NCI-H748 (cell line): Measurements from ENCODE around the gene ATAD3B.
"Not testable (repeated sequence)": the region's sequence is repeated elsewhere in the genome, so short reads cannot be mapped to it uniquely, and the experiment has no call there.

ENCODE experiments used
- DNase-seq: peaks from one replicate; lab custom pipeline; 2025; ENCODE audit not compliant: unreplicated experiment; lab: John Stamatoyannopoulos, UW

The ATAD3B gene, protein sequence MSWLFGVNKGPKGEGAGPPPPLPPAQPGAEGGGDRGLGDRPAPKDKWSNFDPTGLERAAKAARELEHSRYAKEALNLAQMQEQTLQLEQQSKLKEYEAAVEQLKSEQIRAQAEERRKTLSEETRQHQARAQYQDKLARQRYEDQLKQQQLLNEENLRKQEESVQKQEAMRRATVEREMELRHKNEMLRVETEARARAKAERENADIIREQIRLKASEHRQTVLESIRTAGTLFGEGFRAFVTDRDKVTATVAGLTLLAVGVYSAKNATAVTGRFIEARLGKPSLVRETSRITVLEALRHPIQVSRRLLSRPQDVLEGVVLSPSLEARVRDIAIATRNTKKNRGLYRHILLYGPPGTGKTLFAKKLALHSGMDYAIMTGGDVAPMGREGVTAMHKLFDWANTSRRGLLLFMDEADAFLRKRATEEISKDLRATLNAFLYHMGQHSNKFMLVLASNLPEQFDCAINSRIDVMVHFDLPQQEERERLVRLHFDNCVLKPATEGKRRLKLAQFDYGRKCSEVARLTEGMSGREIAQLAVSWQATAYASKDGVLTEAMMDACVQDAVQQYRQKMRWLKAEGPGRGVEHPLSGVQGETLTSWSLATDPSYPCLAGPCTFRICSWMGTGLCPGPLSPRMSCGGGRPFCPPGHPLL

DNA sequence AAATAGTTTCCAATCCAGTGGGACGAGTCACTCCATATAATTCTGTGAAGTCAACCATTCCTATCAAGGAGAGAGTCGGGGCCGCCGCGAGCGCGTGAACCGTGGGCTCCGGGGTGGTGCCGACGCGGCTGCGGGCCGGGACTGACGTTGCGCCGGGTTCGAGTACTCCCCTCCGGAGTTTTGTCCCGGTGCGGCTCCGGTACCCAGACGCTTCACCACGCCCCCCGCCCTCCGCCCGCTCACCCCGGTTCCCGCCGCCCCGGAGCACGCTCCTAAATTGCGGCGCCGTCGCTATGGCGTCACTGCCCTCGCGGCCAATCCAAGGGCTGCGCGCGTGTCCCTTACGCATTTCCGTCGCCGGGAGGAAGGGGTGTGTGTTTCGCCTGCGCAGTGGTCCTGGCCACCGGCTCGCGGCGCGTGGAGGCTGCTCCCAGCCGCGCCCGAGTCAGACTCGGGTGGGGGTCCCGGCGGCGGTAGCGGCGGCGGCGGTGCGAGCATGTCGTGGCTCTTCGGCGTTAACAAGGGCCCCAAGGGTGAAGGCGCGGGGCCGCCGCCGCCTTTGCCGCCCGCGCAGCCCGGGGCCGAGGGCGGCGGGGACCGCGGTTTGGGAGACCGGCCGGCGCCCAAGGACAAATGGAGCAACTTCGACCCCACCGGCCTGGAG lies at the start of gene ATAD3B:
Gene ATAD3B (plus strand): TSS at position 377 of the 664 bp plus-strand sequence. CDS start 120 bp downstream, at position 497.
- DNase-seq = peak; percentile 90

DNA sequence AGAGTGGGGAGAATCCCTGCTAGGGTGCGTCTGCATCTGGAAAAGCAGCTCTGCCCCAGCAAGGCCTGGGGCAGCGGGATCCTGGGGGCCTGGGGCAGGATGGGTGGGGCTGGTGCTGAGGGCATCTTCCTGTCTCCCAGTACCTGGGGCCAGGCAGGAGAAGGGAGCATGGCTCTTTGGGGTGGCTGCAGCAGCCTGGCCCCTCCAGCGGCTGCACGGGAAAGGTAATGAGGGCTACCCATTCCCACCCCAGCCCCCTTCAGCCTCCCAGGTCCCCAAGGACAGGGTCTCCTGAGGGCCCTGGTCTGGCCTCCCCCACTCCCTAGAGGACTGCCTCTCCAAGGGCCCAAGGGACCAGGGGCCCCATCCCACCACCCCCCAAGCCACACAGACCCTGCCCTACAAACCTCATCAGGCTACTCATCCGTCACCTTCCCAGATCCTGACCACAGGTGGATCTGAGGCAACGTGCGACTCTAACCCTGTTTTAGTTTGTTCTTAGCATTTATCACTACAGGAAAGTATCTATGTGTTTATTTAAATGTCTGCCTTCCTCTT lies 49.6 kb upstream of the ATAD3B start:
- DNase-seq = no peak

DNA sequence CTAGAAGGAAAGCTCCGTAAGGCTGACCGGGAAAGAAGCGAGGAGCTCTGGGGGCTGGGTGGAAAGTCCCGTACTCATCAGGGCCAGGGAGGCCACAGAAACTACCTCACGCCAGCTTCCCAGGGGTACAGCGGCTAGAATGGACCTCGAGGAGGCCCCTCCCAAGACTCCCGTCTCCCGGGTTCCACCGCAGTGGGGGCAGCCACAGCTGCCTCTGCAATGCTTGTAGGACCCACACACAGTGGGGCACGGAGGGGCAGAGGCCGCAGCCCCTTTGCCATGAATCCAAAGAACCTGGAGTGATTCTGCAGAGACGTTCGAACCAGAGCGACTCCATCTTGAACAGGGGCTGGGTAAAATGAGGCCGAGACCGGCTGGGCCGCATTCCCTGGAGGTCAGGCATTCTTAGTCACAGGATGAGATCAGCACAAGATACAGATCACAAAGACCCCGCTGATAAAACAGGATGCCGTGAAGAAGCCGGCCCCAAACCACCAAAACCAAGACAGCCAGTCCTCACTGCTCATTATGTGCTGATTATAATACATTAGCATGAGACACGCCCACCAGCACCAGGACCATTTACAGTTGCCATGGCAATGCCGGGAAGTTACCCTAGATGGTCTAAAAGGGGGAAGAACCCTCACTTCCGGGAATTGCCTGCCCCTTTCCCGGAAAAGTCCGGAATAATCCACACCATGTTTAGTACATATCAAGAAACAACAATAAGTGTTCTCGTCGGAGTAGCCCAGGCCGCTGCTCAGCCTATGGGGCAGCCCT lies 48.9 kb upstream of the ATAD3B start:
- no peak for DNase-seq

DNA sequence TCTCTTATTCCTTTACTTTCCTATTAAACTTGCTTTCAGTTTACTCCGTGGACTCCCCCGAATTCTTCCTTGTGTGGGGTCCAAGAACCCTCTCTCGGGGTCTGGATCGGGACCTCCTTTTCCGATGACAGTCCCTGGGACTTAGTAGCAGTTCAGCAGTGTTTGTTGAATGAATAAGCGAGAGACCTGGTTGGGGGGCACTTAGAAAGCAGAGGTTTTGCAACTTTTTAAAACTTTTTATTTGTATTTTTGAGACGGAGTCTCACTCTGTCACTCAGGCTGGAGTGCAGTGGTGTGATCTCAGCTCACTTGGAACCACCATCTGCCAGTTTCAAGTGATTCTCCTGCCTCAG lies 48.3 kb upstream of the ATAD3B start:
- DNase-seq = no peak

DNA sequence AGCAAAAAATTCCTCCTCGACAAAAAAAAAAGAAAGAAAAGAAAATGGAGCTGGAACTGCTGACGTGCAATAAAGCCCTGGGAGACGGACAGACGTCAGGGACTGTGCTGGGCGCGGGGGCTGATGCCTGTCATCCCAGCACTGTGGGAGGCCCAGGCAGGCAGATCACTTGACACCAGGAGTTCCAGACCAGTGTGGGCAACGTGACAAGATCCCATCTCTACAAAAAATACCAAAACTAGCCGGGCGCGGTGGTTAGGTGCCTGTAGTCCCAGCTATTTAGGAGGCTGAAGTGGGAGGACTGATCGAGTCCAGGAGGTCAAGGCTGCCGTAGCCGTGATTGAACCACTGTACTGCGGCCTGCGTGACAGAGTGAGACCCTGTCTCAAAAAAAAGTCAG lies 46.9 kb upstream of the ATAD3B start:
- DNase-seq = no peak

DNA sequence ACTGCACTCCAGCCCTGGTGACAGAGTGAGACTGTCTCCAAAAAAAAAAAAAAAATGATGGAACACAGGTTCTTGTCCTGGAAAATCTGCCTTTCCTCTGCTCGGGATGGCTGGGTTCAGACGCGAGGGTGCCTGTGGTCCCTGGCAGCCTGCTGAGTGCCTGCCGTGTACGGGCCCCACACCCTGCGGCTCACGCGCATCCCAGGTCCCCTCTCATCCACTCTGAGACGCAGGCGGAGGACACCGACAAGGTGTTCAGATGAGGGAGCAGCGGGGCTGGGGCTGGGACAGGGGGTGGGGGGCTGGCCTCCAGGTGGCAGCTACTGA lies 46.2 kb upstream of the ATAD3B start:
- DNase-seq = no peak

DNA sequence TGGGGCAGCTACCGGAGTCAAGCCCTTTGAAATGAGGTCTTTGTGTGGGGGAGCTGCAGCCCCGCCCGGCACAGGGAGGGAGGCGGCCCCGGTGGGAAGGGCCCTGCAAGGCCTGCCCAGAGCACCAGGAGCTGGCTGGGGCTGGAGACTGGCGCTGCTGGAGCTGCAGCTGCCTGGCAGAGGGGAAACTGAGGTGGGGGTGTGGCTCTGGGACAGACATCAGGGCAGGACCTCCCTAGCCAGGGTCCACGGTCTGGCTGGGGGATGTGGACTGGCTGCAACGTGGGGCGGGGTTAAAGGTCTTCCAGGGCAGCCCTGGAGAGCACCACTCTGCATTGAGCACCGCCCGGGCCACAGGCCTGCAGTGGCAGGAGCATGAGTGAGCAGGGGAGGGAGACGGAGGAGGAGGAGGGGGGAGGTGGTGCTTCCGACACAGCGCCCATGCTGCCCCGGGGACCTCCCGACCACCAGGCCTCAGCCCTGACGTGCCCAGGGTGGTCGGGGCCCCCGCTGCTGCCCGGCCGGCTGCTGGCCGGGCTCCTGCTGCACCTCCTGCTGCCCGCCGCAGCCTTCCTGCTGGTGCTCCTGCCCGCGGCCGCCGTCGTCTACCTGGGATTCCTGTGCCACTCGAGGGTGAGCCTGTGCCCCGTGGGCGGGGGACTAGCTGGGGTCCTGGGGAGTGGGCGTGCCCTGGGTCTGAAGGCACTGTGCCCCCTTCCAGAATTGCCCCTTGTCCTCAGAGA lies 45.6 kb upstream of the ATAD3B start:
- DNase-seq = no peak

DNA sequence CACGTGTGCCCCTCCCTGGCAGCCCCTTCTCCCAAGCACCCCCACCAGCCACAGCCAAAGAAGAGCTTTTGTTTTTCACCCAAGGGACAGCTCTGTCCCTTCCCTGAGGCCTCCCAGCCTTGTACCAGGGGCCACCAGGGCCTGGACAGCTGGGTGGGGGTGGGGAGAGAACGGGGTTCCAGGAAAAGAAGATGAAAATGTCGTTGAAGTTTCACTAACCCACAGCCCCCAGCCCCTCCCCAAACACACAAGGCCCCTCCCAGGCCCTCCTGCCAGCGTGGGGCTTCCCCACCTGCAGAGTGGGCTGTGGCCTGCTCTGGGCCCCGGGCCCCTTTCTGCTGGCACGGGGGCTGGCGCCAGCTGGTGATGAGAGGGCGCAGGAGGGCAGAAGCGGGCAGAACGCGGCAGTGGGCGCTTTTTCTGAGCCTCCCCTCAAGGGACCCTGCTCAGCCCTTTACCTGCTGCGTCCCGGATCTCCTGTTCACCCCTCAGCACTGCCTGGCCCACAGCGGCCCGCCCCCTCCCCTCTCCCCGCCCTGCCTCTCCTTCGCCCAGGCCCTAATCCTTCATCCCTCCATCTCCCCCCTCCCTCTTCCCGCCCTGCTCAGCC lies 45.0 kb upstream of the ATAD3B start:
- DNase-seq = no peak

DNA sequence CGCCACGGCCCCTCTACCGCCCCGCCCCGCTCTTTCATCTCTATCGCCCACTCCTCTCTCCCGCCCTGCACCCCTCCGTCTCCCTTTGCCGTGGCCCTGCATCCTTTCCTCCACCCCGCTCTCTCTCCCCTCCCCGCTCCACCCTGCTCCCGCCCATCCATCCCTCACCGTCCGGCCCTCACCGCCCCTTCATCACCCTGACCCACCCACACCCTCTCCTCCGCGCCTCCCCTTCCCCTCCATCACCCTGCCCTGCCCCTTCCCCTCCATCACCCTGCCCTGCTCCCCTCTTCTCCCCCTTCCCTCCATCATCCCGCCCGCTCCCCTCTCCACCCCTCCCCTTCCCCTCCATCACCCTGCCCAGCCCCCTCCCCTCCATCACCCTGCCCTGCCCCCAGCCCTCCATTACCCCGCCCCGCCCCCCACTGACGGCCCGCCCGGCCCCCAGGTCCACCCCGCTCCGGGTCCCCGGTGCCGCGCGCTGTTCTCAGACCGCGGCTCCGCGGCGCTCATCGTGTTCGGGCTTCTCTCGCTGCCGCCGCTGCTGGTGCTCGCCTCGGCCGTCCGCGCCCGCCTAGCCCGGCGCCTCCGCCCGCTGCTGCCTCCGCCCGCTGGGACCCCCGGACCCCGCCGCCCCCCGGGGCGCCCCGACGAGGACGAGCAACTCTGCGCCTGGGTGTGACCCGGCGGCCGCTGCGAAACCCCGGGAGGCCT lies 44.3 kb upstream of the ATAD3B start:
- DNase-seq = peak; percentile 26

DNA sequence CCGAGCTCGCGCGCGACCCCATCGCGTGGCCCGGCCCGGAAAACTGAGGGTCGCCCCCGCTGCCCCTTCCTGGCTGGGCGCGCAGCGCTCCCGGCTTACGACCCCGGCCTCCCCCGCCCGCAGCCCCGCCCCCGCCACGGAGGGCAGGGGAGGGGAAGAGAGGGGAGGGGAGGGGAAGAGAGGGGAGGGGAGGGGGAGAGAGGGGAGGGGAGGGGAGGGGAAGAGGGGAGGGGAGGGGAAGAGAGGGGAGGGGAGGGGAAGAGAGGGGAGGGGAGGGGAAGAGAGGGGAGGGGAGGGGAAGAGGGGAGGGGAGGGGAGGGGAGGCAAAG lies 43.8 kb upstream of the ATAD3B start:
- DNase-seq = peak; percentile 26

DNA sequence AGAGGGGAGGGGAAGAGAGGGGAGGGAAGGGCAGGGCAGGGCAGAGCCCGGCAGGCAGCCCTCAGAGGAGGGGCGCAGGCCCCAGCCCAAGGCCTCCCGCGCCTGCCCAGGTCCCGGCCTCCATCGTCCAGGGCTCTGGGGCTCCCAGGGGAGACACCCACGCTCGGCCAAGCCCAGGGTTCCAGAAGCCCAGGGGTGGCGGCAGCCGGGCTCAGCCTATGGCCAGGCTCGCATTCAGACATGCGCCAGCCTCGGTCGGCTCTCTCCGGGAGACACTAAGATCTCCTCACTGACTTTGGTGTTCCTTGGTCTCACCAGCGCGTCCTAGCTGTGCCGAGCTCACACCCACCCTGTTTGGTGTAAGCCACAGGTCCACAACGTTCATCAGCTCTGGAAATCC lies 43.4 kb upstream of the ATAD3B start:
- no peak for DNase-seq

DNA sequence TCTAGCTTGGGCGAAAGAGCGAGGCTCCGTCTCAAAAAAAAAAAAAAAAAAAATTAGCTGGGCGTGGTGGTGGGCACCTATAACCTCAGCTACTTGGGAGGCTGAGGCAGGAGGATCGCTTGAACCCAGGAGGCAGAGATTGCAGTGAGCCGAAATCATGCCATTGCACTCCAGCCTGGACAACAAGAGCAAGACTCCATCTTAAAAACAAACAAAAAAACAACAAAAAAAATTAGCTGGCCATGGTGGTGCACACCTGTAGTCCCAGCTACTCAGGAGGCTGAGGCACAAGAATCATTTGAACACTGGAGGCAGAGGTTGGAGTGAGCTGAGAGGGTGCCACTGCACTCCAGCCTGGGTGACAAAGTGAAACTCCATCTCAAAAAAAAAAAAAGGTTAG lies 42.6 kb upstream of the ATAD3B start:
- not testable (repeated sequence) for DNase-seq

DNA sequence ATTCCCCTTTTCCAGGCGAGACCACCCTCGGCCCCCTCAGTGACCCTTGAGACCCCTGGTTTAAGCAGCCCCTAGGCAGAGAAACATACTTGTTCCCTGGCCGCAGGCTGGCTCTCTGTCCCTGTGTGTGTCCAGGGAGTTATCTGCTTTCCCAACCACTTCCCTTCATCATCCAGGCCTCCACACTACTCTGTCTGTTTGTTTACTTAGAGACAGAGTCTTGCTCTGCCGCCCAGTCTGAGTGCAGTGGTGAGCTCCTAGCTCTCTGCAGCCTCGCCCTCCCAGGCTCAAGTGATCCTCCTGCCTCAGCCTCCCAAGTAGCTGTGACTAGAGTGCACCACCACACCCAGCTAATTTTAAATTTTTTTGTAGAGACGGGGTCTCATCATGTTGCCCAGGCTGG lies 41.9 kb upstream of the ATAD3B start:
- no peak for DNase-seq

DNA sequence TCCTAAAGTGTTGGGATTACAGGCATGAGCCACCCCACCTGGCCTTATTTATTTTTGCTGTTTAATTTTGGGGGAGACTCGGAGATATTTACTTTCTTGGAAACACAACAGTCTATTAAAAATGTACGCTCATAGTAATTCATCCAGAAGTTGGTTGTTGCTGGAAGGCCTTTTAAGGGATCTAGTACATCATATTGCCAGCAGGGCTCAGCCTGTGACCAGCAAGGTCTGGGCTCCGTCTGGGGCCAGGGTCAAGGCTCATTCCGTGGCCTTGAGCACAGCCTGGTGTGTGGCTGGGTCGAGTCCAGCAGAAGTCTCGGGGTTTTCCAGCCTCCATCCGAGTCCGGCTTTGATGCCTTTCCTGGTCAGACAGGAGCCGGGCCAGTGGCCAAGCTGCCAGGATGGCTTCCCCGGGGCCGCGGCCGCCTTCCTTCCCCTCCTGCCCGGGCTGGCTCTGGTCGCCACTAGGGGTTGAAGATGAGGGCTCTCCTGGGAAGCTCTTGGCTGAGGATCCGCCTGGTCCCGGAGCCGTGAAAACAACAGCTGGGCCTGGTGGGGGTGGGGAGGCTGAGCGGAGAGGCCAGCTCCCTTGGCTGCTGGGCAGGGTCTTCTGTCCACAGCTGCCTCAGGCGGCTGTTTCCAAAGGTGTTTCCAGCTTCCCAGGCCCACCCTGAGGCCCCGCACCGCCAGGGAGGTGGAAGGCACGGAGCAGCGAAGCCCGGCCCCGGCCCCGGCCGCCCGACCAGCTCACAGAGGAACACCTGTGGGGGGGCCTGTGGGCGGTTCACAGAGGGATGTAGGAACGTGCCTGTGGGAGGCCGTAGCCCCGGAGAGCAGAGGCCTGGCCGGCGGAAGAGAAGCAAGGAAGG lies 41.2 kb upstream of the ATAD3B start:
- no peak for DNase-seq

DNA sequence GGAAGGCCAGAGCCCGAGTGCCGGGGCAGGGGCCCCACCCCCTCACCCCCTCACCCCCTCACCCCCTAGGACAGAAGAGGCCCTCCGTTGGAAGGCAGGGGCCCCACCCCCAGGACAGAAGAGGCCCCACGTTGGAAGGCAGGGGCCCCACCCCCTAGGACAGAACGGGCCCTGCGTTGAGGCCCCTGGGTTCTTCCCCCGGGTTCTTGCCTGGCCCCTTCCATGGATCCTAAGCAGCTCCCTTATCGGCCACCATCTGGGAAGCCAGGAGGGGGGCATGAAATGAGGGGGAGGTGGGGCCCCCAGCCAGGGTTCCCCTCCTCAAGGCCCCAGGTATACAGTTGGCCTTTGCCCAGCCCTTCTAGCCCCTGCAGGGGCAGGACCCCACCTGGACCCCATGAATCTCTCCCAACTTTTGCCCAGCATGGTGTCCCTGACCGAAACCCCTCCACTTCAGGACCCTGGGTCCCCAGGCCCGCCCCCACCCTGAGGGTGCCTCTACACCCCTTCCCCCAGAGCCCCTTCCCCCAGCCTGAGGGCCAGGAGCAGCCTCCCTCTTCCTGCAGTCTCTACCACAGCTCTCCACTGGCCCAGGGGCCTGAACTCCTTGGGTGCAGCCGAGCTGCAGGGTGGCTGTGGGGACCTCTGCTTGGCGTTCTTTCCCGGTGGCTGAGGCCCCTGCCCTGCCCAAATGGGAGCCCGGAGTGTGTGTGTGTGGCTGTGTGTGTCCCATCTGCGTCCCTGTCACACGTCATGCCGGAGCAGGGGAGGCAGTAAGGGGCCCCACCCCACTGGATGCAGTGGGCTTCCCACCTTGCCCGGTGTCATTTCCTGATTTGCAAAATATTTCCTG lies 40.3 kb upstream of the ATAD3B start:
- no peak for DNase-seq

DNA sequence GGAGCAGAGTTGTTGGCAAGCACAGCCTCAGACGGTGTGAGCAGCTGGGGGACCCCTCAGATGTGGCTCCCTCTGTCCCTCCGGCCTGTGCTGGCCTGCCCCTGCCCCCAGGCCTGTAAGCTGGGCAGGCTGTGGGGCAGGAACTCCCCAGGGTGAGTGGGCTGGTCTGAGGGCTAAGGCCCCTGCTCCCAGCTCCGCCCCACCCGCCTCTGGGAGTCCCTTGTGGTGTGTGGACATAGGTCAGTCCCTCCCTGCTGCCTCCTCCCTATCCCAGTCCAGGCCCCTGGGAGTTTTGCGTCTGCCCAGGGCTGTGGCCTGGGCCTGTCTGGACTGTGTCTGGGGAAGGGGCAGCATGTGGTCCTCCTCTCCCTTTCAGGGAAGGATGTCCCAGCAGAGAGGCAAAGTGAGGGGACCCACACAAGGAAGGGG lies 39.7 kb upstream of the ATAD3B start:
- no peak for DNase-seq

DNA sequence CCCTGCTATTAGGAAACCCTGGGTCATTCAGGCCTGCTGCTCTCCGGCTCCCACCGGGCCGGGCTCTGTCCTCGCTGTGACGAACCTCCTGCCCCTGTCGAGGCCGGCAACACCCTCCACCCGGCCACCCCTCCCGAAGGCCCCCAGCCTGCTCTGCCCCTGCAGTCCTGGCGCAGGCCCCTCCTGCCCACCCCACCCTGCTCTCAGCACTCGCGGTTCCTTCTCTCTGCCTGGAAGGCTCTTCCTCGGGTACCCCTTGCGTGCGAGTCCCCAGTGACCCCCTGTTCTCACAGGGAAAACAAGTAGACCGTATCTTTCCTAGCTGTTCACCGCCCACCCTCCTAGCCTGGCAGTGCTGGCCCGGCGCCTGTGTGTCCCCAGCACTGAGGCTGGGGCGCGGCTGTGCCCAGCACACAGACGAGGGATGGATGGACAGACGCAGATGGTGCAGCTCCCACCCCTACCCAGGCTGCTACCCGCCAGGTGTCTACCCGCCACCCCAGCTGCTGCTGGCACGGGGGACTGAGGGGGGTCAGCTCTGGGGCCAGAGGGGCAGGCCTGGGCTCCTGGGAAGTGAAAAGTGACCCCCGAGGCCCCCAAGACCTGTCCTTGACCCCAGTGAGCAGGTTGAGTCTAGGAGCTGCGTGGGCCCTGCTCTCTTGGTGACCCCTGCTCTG lies 39.2 kb upstream of the ATAD3B start:
- DNase-seq = no peak
